LNCaP clone FGC (cell line): ENCODE data around the gene ZBTB47.

Experiments used
- DNase-seq: peaks from one replicate; pipeline ENCODE4 v3.0.0-alpha.2; 2011; ENCODE audit warnings: low read depth
- H3K4me3 ChIP-seq: 2 replicates; pipeline ENCODE4 v1.5.1; 2011; ENCODE audit warnings: mild to moderate bottlenecking, low read depth, low read length, control low read depth
- TF ChIP-seq, protein P1 (sequence below): IDR thresholded peaks from 2 replicates; pipeline ENCODE4 v1.5.1; 2012; ENCODE audit warnings: mild to moderate bottlenecking; ENCODE audit not compliant: control insufficient read depth, insufficient read depth; ENCODE audit errors: extremely low read depth

Gene ZBTB47

DNA sequence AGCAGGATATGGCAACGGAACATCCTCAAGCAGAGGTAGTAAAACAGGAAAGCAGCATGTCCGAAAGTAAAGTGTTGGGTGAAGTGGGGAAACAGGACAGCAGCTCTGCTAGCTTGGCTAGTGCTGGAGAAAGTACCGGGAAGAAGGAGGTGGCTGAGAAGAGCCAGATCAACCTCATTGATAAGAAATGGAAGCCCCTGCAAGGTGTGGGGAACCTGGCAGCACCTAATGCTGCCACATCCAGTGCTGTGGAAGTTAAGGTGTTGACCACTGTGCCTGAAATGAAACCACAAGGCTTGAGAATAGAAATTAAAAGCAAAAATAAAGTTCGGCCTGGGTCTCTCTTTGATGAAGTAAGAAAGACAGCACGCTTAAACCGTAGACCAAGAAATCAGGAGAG lies 14.3 kb upstream of the ZBTB47 start:
- no peak overlapping the region for H3K4me3 ChIP-seq
- no peak for DNase-seq
- TF ChIP-seq, protein P1, sequence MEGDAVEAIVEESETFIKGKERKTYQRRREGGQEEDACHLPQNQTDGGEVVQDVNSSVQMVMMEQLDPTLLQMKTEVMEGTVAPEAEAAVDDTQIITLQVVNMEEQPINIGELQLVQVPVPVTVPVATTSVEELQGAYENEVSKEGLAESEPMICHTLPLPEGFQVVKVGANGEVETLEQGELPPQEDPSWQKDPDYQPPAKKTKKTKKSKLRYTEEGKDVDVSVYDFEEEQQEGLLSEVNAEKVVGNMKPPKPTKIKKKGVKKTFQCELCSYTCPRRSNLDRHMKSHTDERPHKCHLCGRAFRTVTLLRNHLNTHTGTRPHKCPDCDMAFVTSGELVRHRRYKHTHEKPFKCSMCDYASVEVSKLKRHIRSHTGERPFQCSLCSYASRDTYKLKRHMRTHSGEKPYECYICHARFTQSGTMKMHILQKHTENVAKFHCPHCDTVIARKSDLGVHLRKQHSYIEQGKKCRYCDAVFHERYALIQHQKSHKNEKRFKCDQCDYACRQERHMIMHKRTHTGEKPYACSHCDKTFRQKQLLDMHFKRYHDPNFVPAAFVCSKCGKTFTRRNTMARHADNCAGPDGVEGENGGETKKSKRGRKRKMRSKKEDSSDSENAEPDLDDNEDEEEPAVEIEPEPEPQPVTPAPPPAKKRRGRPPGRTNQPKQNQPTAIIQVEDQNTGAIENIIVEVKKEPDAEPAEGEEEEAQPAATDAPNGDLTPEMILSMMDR: no peak

DNA sequence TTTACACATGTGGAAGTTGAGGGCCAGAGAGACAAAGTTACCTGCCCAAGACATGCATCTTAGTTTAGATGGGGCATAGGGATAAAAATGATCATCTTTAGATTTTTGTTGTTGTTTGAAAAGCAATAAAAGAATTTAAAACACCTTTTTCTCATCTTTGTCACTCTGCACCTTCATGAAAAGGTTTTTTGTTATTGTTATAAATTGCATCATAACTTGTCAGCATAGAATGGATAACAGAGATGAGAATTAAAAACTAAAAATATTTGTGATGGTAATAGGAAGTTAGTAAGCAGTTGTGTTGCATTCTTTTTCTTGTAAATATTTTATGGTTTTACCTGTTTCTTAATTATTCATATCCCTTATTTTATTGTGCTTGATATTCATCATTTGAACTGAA lies 13.4 kb upstream of the ZBTB47 start:
- TF ChIP-seq, protein P1: no peak
- no peak for DNase-seq
- no peak overlapping the region for H3K4me3 ChIP-seq

DNA sequence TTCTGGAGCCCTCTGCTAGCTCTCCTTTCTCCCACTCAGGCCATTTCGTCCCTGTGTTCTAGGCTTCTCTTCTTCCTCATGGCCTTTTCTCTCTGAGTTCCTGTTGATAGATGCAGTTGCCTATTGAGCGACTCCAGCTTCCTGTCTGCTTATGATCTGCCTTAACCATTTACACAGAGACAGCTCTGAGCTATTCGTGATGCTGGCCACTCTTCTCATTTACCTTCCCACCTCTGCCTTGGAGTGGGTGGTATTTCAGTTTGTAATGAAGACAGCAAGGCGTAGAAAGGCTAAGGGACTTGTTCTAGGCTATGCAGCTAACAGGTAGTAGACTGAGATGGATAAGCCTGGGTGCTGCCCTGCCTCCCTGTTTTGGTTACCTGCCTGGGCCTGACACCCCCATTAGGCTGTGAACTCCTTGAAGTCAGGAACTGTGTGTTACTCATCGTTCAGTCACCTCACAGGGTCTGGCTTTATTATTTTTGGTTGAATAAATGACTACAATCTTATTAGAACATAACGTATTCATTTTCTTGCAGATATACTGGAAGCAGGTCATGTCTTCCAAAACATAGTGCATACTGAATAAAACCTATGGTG lies 12.6 kb upstream of the ZBTB47 start:
- TF ChIP-seq, protein P1: no peak
- H3K4me3 ChIP-seq: no peak overlapping the region
- DNase-seq: no peak

DNA sequence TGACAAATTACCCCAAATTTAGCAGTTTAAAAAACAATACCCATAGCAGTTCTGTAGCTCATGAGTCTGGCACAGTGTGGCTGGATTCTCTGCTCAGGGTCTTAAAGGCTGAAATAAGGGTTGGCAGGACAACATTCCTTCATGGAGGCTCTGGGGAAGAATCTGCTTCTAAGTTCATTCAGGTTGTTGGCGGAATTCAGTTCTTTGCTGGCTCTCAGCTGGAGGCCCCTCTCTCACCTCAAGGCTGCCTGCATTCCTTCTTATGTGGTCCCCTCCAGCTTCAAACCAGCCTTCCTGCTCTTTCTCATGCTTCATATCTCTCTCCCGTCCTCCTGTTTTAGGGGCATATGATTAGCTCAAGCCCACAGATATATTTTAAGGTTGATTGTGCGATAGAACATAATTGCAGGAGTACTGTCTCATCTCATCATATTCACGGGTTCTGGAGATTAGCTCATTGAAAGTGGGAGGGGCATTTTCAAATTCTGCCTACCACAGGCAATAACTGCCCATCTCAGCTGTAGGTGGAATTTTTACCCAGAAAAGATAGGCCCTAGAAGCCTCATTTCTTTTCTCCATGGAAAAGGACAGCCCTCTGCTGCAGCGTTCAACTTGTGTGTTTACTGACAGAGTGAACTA lies 5.6 kb upstream of the ZBTB47 start:
- H3K4me3 ChIP-seq: no peak overlapping the region
- no peak for DNase-seq

DNA sequence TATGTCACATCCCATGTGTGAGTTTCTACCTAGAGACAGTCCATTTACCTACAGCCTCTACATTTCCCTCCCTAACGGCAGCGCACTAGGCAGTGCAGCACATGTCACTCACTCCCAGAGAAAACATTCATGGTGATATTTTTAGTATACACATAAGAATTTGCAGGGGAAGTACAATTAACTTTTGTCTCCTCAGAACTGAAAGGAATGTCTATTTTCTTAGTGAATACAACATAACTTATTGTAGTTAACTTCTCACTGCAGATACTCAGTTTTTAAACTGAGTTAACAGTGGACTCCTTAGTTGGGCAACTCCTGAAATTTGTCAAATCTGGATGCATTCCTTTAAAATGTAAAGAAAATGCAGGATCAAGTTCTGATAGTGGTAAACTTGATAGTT lies 4.5 kb upstream of the ZBTB47 start:
- TF ChIP-seq, protein P1: no peak
- H3K4me3 ChIP-seq: no peak overlapping the region

More for the DNA sequence above, 5.6 kb upstream of the ZBTB47 start:
- TF ChIP-seq, protein P1: no peak

DNA sequence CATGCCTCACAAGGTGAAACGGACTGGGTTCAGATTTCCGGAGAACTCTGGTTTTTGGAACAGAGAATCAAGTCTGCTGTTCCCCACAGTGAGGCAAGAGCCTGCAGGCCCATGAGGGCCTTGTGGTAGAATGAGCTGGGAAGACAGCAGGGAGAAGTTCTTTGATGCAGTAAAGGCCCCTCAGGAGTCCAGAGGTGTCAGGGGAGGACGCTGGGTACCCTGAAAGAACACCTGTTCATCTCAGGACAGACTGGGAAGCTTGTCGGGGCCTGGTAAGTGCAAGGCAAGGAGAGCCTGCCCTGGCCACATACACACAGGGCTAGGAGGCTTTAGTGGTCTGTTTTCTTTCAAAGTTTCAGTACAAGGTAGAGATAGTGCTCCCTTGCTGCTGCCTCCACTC lies 3.7 kb upstream of the ZBTB47 start:
- no peak for DNase-seq
- TF ChIP-seq, protein P1: no peak
- no peak overlapping the region for H3K4me3 ChIP-seq

More for the DNA sequence above, 4.5 kb upstream of the ZBTB47 start:
- DNase-seq: no peak
